Nucleus accumbens (tissue), 56 donors: ENCODE measurements around the gene KIAA0513.

Experiments used
- DNase-seq, 56 donors: peaks; one replicate each; lab custom pipeline; 2025; lab: John Stamatoyannopoulos, UW

KIAA0513 gene

DNA sequence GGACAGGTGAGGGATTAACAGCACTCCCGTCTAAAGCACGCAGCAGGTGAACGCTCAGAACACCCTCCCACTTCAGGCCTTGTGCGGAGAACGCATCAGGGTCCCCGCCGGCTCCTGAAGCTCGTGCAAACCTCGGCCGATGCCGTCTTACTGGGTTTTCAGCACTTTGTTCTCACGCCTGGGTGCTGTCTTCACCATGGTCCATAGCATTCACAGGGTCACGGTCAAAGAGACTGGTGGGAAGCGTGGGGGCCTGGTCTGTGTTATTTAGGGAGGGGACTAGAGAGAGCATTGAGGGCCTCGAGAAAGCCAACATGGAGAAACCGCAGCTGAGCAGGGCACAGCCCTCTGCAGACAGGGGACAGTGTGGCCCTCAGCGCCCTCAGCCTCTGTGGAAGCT, 58.1 kb downstream of the KIAA0513 start:
- no peak for DNase-seq

DNA sequence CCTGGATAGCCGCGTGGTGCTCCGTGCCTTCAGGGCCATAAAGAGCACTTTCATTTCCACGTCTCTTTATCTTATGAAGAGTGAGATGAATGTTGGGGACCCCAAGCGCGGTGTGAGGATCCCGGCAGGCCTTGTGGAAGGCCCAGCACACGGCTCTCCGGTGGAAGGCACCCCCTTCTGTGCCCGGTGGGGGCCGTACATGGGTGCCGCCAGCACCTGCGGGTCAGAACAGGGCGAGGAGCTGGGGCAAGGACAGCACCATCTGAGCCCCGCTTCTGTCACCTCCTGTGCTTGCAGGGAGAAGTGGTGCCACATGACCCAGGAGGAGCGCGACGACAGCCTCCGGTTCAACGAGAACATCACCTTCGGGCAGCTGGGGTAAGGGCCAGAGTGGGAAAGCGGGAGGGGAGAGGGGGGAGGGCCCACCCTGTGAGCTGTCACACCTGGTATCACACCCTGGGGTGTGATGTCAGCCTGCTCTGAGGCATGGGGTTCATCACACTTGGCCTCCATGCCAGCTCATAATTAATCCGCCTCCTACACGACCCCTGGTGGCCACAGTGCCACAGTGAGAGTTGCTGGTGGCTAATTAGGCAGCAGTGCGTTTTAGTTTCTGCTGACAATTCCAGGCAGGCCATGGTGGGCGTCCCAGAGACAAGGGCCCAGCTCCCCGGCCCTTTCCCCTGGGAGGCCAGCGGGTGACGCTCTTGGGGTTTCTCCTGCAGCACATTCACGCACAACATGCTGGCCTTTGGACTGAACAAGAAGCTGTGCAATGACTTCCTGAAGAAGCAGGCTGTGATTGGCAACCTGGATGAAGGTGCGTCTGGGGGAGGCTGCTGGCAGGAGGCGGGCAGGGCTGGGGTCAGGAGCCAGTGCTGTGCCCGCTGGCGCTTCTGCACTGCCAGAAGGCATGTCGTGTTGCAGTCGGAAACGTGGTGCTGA, 59.0 kb downstream of the KIAA0513 start:
- DNase-seq, result peak in 35 of 56 donors; percentile 3 to 77 (median 27)

DNA sequence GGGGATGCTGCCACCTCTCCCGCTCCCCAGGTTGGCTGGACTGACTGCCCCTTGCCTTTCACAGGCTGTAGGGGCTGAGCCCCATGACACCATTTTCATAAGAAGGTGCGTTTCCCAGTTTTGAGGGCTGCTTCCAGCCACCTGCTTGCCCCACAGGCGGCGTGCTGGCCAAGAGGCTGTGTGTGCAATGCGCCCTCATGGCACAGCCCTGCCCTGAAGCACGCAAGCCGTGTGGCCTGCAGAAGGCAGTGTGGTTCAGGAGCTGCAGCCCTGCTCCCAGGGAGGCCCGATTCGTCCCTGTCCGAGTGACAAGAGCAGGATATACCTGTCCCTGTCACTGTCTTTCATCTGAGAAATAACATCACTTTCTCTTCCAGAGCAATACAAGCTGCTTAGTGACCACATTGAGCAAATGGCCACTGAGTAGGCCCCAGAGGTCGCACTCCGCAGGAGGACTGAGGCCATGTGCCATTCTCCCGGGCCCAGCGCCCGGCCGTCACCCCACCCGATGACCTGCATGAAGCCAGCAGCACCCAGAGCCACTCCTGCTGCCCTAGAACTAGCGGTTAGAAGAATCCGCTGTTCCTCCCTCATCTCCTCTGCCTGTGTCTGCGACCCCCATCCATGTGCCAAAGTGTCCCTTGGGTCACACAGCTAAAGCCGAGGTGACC, 60.4 kb downstream of the KIAA0513 start:
- no peak for DNase-seq

DNA sequence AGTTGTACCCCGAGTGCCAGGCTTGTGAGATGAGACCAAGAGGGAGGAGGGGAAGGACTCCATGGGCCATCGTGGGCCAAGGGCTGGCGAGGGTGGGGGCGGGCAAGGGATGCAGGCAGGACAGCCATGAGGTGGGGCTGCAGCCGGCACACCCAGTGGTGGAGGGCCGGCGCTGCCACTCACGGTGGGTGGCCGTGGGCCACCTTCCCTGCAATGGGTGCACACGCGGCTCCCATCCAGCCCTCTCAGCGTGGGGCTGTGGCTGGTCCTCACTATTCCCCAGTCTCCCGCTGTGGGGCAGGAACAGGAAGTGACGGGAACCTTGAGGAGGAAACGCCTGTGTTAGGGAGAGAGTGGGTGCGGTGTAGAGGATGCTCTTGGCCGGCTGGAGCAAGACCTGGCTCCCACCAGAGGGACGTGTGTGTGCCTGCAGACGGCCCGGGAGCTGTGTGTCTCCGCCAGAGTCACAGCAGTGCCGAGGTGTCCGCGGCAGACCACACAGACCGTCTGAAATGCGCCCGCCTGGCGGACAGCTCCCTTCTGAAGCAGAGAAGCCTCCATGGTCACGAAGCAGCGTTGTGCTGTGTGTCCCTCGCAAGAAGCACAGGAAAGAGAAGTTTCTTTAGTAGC, 61.1 kb downstream of the KIAA0513 start:
- no peak for DNase-seq

DNA sequence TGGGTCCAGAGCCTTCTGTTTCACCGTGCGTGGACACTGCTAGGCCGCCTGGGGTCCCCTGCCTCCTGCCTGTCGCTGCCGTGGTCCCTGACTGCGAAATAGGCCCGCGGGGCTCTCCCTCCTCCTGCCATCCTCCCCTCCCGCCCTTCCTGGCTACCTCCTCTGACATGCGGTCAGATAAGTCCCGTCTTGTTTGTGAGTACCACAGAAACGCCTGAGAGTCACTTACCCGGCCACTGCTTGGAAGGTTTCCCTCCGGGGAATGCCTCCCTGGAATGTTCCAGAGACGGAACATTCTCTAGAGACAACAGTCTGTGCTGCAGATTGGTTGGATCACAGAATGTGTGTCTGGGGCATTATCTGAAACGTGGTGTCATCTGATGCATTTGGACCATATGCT, 61.9 kb downstream of the KIAA0513 start:
- DNase-seq, result no peak

DNA sequence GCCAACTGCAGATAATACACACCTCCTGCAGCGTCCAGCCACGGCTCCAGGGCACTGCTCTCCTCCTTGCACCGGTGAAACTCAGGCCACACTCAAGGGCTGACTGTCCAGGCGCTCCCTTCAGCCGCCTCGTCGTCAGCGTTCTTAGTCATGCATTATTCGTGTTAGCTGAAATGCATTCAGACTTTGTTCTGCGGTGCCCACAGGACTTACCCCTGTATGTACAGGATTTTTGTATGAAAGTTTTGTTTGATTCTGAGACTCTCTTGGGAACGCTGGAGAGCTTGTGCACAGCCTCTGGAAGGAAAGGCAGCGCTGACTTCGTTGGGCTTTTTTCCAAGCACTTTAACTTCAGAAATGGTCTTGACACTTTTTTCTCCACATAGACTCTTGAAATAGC, 62.6 kb downstream of the KIAA0513 start:
- no peak for DNase-seq

DNA sequence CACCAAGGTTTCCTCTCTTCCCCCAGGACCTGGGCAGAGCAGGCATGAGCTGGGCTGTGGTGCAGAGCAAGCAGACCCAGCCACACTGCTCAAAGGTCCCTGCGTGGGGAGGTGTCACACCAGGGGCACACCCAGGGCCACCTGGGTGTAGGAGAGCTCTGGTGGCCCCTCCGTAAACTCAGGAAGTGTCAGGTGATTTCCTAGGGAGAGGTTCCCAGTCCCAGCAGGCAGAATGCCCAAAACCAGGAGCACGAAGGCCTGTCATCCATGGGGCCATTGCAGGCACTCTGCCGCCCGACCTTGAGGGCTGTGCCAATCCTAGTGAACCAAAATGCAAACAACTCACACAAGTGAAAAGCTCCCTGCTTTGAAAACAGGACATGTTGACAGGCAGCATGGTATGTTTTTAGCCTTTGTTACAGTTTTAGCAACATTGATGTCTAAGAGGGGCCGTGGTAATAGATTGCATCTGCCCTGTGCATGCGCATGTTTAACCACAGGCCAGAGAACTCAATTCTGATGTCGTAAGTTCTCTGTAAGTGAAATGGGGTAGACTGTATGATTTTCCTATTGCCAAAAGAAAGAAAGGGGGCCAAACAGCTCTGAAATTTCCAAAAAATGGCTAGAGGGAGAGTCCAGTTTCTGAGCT, 63.4 kb downstream of the KIAA0513 start:
- no peak for DNase-seq

DNA sequence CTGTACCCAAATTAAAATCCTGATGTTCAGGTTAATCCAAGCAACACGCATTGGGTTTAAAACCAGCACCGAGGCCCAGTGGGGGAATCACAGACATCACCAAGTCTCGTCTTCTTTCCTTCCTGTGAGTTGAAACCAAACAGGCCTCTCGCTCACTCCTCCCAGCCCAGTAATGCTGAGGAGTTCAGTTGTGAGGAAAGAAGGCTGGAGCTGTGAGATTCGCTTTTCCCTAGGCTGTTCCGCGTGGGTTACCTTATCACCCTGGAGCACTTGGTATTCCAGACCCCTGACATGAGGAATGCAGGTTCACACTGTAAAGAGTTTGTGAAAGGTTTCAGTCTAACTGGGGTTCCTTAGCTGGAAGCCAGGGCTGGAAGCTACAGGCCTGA, 63.9 kb downstream of the KIAA0513 start:
- DNase-seq, result no peak

DNA sequence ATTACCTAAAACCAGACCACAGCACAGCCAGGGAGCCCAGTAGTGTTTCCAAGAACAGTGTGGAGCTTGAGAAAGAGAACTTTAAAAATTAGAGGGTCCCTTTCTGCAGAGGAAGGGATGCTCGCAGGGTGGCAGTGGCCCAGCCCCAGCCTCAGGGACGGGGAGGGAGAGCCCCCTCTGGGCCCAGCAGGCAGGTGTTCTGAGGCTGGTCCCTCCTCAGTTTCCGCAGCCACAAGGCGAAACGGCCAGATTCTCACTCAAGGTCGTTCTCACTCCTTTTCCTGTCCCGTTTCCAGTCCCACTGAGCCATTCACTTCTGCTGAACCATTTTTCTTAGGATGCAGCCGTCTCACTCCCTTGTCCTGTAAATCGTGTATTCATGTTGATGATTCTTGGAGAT, 64.7 kb downstream of the KIAA0513 start:
- DNase-seq, result no peak

DNA sequence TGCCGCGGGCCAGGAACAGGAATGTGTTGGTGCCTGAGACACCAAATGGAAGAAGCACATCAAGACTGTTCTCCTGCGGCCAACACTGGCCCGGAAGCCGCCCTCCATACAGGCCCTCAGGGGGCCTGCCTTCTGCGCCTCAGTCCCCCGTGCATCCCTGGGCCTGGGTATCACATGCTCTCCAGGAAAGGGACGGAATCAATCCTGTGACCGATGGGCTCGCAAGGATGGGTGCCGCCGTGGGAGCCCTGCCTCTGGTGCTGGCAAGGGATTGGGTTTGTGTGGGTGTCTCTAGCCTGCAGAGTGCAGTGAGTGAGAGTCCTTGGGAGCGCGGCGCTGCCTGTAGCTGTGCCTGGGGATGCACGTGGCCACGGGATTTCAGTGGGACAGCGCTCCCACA, 65.3 kb downstream of the KIAA0513 start:
- peak in 1 of 56 donors; percentile 25 for DNase-seq

DNA sequence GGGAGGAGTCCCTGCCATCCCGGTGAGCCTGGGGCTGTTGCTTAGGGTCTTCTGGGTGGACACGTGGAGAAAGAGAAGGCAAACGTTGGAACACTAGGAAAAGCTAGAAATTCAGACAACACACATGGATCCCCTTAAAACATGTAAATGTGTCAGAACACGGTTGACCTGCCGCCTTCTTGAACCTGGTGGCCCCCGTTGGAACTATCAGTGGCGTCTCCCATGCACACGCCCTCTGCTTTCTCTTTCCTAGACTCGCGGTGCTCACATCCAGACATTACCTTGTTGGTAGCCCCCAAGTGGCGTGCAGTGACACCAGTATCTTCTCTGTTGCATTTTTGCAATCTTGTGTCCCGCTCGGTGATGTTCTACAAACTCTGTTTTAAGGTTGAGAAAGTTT, 66.1 kb downstream of the KIAA0513 start:
- DNase-seq, result no peak

DNA sequence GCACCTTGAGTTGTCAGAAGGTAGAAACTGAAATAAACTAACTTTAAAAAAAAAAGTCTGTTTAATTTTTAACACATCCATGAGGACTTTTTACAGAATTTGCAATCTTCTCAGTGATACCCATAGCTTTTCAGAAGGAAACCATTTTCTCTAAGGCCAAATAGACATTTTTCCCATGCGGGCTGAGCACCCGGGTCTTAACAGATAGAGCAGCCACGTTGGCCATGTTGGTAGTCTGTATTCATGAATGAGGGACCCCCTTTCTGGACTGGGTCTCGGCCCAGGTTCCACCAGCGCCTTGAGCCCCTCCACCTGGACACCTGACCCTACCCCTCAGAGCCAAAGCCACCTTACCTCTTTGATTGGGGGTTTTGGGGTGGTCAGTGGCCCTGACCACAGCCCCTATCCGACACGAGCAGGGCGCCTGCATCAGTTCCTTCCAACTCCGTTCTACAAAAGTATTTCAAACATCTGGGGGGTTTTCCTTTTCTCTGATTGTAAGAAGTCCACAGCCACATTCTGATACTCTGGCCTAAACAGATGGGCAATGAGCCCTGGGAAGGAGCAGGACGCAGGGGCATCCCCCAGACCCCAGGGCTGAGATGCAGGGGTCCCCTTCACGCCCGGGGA, 66.7 kb downstream of the KIAA0513 start:
- no peak for DNase-seq

DNA sequence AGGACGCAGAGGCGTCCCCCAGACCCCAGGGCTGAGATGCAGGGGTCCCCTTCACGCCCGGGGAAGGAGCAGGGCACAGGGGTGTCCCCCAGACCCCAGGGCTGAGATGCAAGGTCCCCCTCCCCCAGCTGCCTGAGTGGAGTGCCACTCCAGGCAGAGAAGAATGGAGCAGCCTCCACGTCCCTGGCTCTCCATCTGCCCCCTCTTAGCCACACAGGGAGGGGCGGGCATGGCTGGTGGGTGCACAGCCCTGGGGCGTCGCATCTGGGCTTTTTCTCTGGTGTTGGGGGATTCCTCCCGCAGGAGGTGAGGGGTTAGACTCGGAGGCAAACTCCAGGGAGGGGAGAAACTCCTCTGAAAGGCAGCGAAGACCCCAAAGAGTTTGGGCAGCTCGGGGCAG, 67.2 kb downstream of the KIAA0513 start:
- no peak for DNase-seq

DNA sequence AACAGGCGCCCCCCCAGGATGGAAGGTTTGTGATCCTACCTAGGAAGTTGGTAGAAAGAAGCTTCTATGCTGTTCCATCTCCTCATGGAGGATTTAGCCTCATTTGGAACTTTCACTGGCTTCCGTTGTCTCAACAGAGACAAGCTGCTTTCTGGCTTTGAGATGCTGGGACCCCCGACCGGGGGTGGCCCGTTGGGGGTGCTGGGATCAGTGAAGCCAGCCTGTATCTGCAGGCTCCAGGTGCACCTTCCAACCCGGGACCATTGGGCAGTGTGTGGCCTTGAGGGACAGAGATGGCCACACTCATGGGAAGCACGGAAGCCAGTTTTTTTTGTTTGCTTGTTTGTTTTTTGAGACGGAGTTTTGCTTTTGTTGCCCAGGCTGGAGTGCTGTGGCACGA, 69.3 kb downstream of the KIAA0513 start:
- no peak for DNase-seq

DNA sequence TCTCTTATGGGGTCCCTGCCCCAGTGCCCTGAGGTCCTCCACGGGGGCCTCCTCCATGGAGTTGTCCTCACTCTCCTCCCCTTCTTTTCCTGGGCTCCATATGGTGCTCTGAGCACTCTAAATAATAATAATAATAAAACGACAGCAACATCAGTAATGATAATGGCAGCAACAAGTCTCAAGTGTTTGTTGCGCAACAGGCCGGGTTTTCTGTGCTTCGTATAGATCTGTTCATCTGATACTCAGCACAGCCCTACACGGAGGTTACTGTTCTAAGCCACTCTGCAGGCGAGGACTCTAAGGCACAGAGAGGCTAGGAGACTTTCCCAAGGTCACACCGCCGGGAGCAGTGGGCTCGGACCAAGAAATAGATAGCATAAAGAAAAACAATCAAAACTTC, 71.0 kb downstream of the KIAA0513 start:
- no peak for DNase-seq

DNA sequence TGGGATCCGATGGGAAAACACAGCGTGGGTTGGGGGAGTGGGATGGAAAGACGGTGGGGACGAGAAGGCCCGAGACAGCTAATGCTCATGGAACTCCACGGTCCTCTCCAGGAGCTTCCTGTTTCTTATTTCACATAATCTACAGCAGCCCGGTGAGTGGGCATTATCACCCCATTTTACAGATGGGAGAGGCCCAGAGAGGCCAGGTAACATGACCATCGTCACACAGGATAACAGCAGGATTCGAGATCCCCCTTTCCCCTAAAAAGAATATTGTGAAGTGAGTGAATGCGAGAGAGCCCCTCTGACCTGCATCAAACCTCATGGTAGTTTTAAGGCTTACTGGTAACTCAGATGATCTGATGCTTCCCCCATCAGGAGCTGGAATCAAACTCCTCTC, 72.7 kb downstream of the KIAA0513 start:
- DNase-seq, result no peak

DNA sequence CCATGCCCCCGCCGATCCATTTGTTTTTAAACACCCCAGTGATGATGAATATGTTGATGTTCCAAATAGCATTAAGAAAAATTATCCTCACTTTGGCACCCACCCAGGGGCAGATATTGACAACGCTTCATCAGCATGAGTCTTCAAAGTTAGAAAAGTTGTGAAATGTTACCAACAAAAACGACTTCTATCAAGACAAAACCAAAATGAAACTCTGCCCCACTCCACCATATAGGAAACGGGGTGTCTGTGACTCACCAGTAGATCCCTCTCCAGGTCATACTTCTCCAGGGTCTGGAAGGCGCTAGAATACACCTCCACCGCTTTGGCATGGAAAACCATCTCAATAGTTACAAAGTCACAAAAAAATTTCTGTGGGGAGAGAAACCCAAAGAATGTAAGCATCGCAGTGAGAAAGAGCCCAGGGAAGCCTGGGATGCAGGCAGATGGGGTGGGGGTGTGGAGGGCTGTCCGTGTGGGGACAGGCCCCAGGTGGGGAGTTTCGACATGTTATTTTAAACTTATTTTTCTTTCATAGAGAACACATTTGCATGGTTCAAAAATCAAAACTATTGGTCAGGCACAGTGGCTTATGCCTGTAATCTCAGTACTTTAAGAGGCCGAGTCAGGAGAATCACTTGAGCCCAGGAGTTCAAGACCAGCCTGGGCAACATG, 74.5 kb downstream of the KIAA0513 start:
- no peak for DNase-seq

DNA sequence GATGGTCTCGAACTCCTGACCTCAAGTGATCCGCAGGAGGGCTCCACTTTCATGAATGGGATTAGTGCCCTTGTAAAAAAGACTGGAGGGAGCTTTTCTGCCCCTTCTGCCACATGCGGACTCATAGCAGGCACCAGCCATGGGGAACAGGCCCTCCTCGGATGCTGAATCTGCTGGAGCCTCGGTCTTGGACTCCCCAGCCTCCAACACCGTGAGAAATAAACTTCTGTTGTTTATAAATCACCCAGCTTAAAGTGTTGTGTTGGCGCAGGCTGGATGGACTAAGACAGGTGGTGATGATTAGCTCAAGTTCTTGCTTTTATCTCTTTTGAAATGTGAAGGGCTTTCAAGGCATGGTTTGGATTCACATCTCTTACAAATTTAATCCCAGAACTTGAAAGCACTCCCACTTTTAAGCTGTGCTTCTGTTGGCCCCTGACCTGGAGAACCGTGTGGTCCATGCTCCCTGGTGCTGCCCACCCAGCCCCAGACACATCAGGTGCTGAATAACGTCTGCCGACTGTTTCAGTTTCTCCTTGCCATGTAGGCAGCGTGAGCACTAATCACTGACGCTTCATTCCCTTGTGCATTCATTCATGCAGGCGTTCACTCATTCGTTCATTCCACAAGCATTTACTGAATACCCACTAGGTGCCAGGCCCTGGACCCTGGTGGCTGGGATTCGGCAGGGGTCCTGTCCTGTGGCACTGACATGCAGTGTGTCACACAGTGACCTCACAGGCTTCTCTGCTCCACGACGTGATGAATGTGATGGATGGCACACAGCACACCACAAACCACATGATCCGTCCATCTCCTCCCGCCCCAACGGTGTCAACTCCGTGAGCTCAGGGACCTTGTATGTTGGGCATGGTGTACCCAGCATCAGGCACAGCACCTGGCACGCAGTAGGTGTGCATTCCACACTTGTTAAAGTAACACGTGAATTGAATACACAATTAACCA, 75.8 kb downstream of the KIAA0513 start:
- DNase-seq, result no peak

DNA sequence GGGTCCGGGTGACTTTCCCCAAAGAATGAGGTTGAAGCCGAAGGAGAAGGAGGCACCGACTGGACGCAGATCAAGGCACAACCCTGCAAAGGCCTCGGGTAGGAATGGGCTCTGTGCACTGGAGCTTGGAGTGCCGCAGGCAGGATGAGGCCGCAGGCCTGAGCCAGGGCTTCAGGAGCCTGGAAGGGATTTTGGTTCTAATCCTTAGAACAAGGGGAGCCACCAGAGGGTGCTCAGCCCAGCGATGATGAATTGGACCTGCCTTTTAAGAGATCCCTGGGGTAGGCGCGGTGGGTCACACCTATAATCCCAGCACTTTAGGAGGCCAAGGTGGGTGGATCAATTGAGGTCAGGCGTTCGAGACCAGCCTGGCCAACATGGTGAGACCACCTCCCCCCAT, 76.6 kb downstream of the KIAA0513 start:
- no peak for DNase-seq
